Cardiac muscle cell (in vitro differentiated cells and primary cell): ENCODE data around the gene NCKAP5L. TPM values are rescaled to one million over a fixed set of nuclear protein-coding genes. Genes with fewer than 3 reads are reported as not detected.

ENCODE experiments used
- DNase-seq, 2 donors: peaks; one replicate each; pipeline versions ENCODE4 v3.0.0 to v3.0.0-alpha.2; 2010 to 2017; ENCODE audit warnings: low read depth in 1 of 2, low spot score in 1 of 2
- H3K27ac ChIP-seq: fragments of 200-600 bp; sonication (generic); 2 replicates; pipeline ENCODE4 v1.5.1; 2016
- H3K27me3 ChIP-seq: fragments of 200-600 bp; sonication (generic); 2 replicates; pipeline ENCODE4 v1.6.0; 2016; ENCODE audit warnings: control low read depth
- H3K36me3 ChIP-seq: fragments of 200-600 bp; sonication (generic); 2 replicates; pipeline ENCODE4 v1.5.1; 2016; ENCODE audit warnings: control low read depth
- H3K4me1 ChIP-seq: fragments of 200-600 bp; sonication (generic); 2 replicates; pipeline ENCODE4 v1.8.1; 2017; ENCODE audit warnings: low read depth, mild to moderate bottlenecking, mixed run types
- H3K4me3 ChIP-seq: fragments of 200-600 bp; sonication (generic); 2 replicates; pipeline ENCODE4 v1.5.1; 2016; ENCODE audit warnings: mild to moderate bottlenecking
- H3K9me3 ChIP-seq: fragments of 200-600 bp; sonication (generic); 2 replicates; pipeline ENCODE4 v1.5.1; 2017; ENCODE audit warnings: low read depth, mild to moderate bottlenecking, control low read depth
- CTCF ChIP-seq: IDR thresholded peaks from 2 replicates; pipeline ENCODE4 v1.5.1; 2012; ENCODE audit warnings: low read depth, mild to moderate bottlenecking, low read length
- polyA plus RNA-seq: library from polyadenylated mRNA; unstranded; fragments of >200 nt; fragmentation: Nextera tagmentation; extraction: Ambion mirVana; gene quantifications from 2 replicates; pipeline ENCODE4 v1.2.1, GENCODE V29; 2016
- total RNA-seq: library from RNA; depleted of rRNA; stranded (reverse); fragments of >200 nt; gene quantifications from 2 replicates; pipeline ENCODE4 v1.2.3, GENCODE V29; 2016

Gene NCKAP5L
- total and polyA plus RNA-seq, 2 experiments from 2014 or later: 32.0 to 61.1 TPM

DNA sequence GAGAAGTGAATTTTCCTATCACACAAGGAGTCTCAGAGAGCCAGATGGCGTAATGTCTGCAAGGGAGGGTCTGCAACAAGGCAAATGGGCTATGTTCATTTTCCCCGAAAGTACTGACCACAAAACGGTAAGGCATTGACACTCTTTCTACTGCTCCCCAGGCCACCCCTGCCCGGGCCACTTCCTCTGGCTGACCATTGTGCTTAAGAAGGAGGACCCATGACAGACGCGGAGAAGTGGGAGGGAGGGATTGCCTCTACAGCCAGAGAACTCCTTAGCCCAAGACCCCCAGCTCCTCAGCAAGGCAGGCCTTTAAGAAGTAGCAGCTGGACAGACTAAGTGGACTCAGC lies 1.2 kb downstream of the NCKAP5L start:
- no peak for DNase-seq
- Histone ChIP-seq H3K4me3 (peak overlapping the region; percentile 65), H3K4me1 (peaks cover 23% of the 10 kb centered on the region), H3K9me3 (no peaks in the 10 kb centered on the region), H3K36me3 (no peaks in the 10 kb centered on the region), H3K27me3 (no peaks in the 10 kb centered on the region), H3K27ac (peak overlapping the region; percentile 94)
- no peak for TF ChIP-seq CTCF

GRCh38 chr12:49825971-49826421 lies 2.2 kb downstream of the NCKAP5L start:
- Histone ChIP-seq H3K27me3 (no peaks in the 10 kb centered on the region), H3K4me3 (no peak overlapping the region), H3K9me3 (no peaks in the 10 kb centered on the region), H3K36me3 (no peaks in the 10 kb centered on the region), H3K4me1 (peaks cover 23% of the 10 kb centered on the region), H3K27ac (no peak overlapping the region)
- peak in 1 of 2 donors; percentile 59 for DNase-seq
- TF ChIP-seq CTCF: no peak

DNA sequence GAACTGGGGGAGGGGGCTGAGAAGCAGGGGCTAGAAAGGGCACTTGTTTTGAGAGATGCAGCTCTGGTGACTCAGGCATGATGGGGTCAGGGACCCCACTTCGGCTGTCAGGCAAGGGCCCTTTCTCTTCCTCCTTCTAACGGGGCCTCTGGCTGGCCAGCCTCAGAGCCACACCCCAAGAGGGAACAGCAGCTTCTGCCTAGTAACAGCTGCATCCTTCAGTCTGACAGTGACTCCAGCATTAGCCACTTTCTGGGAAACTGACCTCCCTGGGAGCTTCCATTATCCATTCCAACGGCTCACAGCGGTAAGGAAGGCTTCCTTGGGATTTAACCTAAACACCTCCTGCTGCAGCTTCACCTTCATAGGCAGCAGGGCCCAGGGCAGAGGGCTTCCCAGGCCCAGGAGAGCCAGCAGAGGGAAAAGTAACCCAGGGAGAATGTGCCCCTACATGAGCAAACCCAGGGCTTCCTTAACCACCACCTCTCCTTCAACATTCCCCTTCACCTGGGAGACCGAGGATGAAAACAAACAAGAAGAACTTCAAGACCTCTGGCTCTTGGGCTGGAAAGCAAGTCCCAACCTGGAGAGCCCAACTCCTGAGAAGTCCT lies 2.7 kb downstream of the NCKAP5L start:
- no peak for TF ChIP-seq CTCF
- Histone ChIP-seq H3K27me3 (no peaks in the 10 kb centered on the region), H3K36me3 (no peaks in the 10 kb centered on the region), H3K9me3 (no peaks in the 10 kb centered on the region), H3K4me3 (no peak overlapping the region), H3K27ac (no peak overlapping the region), H3K4me1 (peaks cover 23% of the 10 kb centered on the region)
- peak in 1 of 2 donors; percentile 47 for DNase-seq

DNA sequence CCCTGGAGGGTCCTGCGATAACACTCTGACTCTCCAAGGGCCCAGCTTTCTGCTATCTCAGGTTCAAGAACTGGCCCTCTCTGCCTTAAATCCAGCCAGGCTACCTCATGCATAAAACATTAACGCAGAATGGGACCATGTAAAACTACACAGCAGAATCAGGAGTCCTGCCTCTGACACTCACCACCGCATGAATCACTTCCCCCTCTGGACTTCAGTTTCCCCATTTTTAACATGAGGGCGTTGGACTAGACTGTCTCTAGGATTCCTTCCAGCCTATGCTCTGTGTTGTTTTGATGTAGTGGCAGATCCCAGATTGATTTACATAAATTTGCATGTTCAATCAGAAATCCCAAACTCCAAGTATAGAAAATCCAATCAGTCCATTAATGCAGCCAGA lies 3.3 kb downstream of the NCKAP5L start:
- Histone ChIP-seq H3K4me1 (peaks cover 23% of the 10 kb centered on the region), H3K27me3 (no peaks in the 10 kb centered on the region), H3K36me3 (no peaks in the 10 kb centered on the region), H3K9me3 (no peaks in the 10 kb centered on the region), H3K4me3 (no peak overlapping the region), H3K27ac (no peak overlapping the region)
- no peak for TF ChIP-seq CTCF
- DNase-seq: peak in 1 of 2 donors; percentile 62

GRCh38 chr12:49824416-49824815 lies 3.8 kb downstream of the NCKAP5L start:
- Histone ChIP-seq H3K27ac (no peak overlapping the region), H3K9me3 (no peaks in the 10 kb centered on the region), H3K27me3 (no peaks in the 10 kb centered on the region), H3K36me3 (no peaks in the 10 kb centered on the region), H3K4me1 (peaks cover 23% of the 10 kb centered on the region), H3K4me3 (no peak overlapping the region)
- DNase-seq: no peak
- no peak for TF ChIP-seq CTCF
